ENCODE results near the gene KIF1C.

KIF1C gene

DNA sequence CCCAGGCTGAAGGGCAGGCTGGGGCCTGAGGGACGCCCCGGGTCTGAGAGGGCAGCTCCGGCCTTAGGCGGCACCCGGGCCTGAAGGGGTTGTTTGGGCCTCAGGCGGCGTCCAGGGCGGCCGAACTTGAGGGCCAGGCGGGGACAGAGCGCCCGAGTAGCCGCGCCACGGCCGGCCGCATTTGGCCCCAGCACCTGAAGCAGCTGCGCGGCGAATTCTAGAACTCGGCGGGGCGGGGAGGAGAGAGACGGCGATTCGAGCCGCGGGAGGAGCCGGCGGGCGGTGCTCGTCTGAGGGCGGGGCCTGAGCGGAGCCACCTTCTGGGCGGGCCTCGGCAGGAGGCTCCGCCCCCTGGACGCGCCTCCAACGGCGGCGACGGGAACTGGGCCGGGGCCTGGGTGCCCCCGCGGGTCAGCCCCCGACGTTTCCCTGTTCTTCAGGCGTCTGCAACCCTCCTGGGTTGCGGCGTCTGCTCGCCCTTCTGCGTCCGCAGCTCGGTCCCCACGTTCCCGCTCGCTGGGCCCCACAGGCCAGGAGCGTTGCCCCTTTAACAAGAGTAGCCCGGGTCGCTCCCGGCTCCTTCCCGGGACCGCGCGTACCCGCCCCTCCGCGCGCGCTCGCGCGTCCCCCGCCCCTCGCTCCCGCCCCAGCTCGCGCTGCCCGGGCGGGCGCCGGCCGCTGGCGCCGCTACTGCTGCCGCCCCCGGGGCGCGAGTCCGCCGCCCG lies at the start of gene KIF1C, which contains the start of gene INCA1:
KIF1C (plus strand) TSS at position 649 of the 725 bp plus-strand sequence. CDS start 2,297 bp downstream, outside the sequence.
INCA1 (minus strand) TSS at position 221 of the 725 bp plus-strand sequence. CDS start 3,085 bp downstream, outside the sequence.
- DNase-seq: peak; percentile 91 to 96
- TF ChIP-seq GATA1 (IDR thresholded peaks at IDR 0.05; ENCODE audit: low read depth, low read length) (no peak), POLR2A (IDR thresholded peaks at IDR 0.05; ENCODE audit: low read length) (peak; percentile 41)

- peak; percentile 93 to 95 for DNase-seq
- no peak for TF ChIP-seq GATA1 (IDR thresholded peaks at IDR 0.05; ENCODE audit: low read depth, low read length)
- TF ChIP-seq POLR2A (IDR thresholded peaks at IDR 0.05; ENCODE audit: low read length): peak; percentile 86
These were observed 49.4 kb upstream of the KIF1C start, which contains the start of gene PFN1 for GRCh38 chr17:4948166-4948930. Gene PFN1 (minus strand): TSS chr17:4948530. CDS start chr17:4948394, 136 bp downstream.

DNA sequence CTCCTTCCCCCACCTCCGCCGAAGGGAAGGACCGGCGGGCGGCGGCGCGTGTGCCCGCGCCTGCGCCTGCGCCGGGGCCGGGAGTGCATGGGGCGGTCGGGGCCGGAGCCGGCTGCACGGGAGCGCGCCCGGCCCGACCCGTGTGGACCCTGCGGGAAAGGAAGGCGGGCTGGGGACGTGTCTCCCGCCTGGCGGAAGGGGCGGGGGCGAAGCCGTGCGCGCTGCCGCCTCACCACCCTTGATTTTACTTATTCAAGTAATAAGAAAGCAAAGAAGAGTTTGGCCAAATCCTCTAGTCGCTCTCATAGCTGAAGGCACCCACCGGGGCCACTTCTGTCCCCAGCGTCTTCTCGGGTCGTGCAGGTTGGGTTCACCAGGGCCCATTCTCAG lies 48.8 kb upstream of the KIF1C start:
- TF ChIP-seq GATA1 (IDR thresholded peaks at IDR 0.05; ENCODE audit: low read depth, low read length): no peak
- TF ChIP-seq POLR2A (IDR thresholded peaks at IDR 0.05; ENCODE audit: low read length): peak; percentile 47
- DNase-seq: peak; percentile 87 to 89

DNA sequence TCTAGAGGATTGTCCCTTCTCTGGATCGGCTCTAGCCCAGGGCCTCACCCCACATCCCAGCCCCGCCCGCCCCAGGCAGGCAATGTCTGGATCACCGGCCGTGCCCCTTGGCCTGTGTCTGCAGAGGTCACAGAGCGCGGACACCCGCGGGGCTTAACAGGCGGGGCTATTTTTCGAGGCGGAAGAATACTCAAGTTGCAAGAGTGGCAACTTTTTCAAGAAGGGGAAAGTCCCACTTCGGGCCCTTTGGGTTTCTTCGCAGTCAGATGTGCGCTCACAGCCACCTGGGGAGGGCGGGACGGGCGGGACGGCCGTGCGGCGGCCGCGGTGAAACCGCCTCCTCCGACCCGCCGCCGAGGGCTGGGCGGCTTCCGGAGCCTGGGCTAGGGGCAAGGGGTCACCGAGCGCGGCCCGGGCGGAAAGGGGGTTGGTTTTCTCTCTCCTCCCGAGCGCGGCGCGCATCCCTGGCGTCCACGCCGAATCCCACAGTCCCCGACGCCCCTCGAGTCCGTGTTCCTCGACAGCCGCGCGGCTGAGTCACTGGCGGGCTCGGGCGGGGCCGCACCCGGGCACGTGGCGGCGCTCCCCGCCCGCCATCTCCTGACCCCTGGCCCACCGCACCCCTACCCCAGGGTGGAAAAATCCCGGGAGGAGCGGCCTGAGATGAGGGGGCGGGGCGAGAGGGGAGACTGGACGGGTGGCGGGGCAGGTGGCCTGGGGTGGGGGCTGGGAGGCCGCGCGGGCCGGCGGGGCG lies 48.3 kb upstream of the KIF1C start:
- DNase-seq: peak; percentile 85 to 91
- no peak for TF ChIP-seq POLR2A (IDR thresholded peaks at IDR 0.05; ENCODE audit: low read length)
- no peak for TF ChIP-seq GATA1 (IDR thresholded peaks at IDR 0.05; ENCODE audit: low read depth, low read length)

DNA sequence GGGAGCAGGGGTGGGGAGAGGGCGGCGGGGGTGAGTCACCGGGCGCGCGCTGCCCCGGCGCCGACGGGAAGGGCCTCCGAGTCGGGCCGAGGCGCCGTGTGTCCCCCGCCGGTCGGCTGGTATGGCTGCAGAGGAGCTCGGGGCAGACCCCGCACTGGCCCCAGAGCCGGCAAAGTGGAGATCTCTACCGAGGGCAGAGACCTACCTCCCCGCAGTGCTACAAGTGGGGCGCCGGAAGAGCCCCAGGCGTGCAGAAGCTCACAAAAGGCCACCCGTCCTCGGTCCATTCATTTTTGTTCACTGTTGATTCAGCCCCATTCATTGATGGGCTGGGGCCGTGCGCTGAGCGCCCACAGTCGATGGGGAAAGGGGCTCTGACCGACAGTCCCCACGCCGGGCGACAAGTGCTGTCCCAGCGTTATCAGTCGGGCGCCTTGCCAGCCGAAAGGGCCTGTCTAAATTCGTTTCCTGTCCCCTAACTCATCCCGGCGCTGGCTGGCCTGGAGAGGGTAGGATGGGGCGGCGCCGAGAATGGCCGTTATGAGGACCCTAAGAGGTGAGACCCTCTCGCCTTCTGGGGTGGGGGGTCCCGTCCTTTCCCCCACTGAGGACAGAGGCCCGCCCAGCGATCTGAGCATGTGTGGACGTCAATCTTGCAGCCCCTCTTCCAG lies 47.5 kb upstream of the KIF1C start:
- DNase-seq: peak; percentile 83 to 84
- TF ChIP-seq POLR2A (IDR thresholded peaks at IDR 0.05; ENCODE audit: low read length) (peak; percentile 73), GATA1 (IDR thresholded peaks at IDR 0.05; ENCODE audit: low read depth, low read length) (no peak)

GRCh38 chr17:4950746-4951204 lies 47.0 kb upstream of the KIF1C start, which contains the start of gene ENO3:
Gene ENO3 (plus strand): TSS chr17:4951119. CDS start chr17:4951830, 711 bp downstream.
- TF ChIP-seq GATA1 (IDR thresholded peaks at IDR 0.05; ENCODE audit: low read depth, low read length) (no peak), POLR2A (IDR thresholded peaks at IDR 0.05; ENCODE audit: low read length) (no peak)
- peak; percentile 39 to 48 for DNase-seq

DNA sequence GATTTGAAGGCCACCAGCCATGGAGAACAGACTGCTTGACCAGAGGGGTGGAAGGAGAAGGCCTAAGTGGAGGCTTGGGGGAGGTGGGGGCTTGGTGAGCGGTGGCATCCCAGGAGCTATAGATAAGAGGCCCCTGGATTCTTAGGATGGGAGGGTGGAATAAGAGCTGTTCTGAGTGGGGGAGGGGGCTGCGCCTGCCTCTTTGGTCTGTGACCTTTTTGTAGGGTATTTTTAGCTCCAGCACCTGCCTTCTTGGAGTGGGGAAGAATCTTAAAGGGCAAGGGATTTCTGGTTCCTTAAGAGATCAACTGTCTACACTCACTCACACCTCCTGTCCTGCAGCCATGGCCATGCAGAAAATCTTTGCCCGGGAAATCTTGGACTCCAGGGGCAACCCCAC lies 46.3 kb upstream of the KIF1C start:
- DNase-seq: no peak
- no peak for TF ChIP-seq GATA1 (IDR thresholded peaks at IDR 0.05; ENCODE audit: low read depth, low read length)
- no peak for TF ChIP-seq POLR2A (IDR thresholded peaks at IDR 0.05; ENCODE audit: low read length)

DNA sequence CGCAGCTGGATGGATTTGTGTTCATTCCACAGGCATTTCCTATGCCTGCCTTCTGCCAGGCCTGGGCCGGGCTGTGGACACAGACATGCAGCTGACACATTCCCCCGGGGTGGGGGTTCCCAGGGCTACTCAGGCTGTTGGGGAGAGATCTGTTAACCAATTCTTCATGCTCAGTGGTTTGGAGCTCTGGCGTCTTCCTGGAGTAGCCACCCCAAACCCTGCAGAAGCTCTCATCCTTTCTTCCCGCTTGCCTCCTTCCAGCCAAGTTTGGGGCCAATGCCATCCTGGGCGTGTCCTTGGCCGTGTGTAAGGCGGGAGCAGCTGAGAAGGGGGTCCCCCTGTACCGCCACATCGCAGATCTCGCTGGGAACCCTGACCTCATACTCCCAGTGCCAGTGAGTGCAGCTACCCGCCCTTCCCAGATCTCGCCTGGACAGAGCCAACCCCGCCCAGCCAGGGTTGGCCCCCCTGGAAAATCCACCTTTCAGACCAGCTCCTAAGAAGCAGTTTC lies 44.2 kb upstream of the KIF1C start:
- no peak for DNase-seq
- TF ChIP-seq GATA1 (IDR thresholded peaks at IDR 0.05; ENCODE audit: low read depth, low read length): no peak
- no peak for TF ChIP-seq POLR2A (IDR thresholded peaks at IDR 0.05; ENCODE audit: low read length)

- no peak for TF ChIP-seq POLR2A (IDR thresholded peaks at IDR 0.05; ENCODE audit: low read length)
- TF ChIP-seq GATA1 (IDR thresholded peaks at IDR 0.05; ENCODE audit: low read depth, low read length): no peak
- no peak for DNase-seq
These were observed 42.7 kb upstream of the KIF1C start for GRCh38 chr17:4955091-4955490.

DNA sequence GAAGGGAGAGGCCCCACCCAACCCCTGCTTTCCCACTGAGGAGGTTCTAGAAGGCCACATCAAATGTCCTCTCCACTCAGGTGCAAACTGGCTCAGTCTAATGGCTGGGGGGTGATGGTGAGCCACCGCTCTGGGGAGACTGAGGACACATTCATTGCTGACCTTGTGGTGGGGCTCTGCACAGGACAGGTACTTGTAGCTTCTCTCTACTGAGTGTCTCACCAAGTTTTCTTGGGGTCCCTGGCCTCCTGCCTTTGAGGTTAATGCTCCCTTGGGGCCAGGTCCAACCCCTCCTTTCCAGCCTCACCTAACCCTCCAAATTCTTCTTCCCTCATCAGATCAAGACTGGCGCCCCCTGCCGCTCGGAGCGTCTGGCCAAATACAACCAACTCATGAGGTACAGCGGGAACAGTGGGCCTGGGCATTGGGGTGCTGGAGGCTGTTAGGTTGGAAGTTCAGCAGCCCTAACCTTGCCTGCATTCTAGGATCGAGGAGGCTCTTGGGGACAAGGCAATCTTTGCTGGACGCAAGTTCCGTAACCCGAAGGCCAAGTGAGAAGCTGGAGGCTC lies 41.2 kb upstream of the KIF1C start:
- no peak for TF ChIP-seq GATA1 (IDR thresholded peaks at IDR 0.05; ENCODE audit: low read depth, low read length)
- no peak for TF ChIP-seq POLR2A (IDR thresholded peaks at IDR 0.05; ENCODE audit: low read length)
- peak; percentile 60 to 66 for DNase-seq

GRCh38 chr17:4958102-4958501 lies 39.6 kb upstream of the KIF1C start:
- TF ChIP-seq GATA1 (IDR thresholded peaks at IDR 0.05; ENCODE audit: low read depth, low read length) (no peak), POLR2A (IDR thresholded peaks at IDR 0.05; ENCODE audit: low read length) (no peak)
- DNase-seq: no peak

GRCh38 chr17:4959261-4959965 lies 38.3 kb upstream of the KIF1C start:
- no peak for DNase-seq
- TF ChIP-seq GATA1 (IDR thresholded peaks at IDR 0.05; ENCODE audit: low read depth, low read length) (no peak), POLR2A (IDR thresholded peaks at IDR 0.05; ENCODE audit: low read length) (no peak)

All from erythroblast (primary cell).